Astrocyte (in vitro differentiated cells and primary cell): ENCODE data around the gene KCP. TPM values are rescaled to one million over a fixed set of nuclear protein-coding genes. Genes with fewer than 3 reads are reported as not detected.

Source experiments
- DNase-seq: peaks from one replicate; pipeline ENCODE4 v3.0.0-alpha.2; 2010; ENCODE audit warnings: low read depth
- FAIRE-seq: peaks from 2 replicates; lab custom pipeline; 2011; peaks lifted over from hg19 to GRCh38; lab: Jason Lieb, UNC
- H2AFZ ChIP-seq: 2 replicates; pipeline ENCODE4 v1.6.0; 2012; ENCODE audit warnings: low read depth, low read length, inconsistent platforms
- H3K27ac ChIP-seq: 2 replicates; pipeline ENCODE4 v1.5.1; 2011; ENCODE audit warnings: low read depth, low read length, inconsistent platforms
- H3K27me3 ChIP-seq: 2 replicates; pipeline ENCODE4 v1.6.0; 2011; ENCODE audit warnings: low read length, inconsistent platforms; ENCODE audit not compliant: insufficient read depth
- H3K36me3 ChIP-seq: 2 replicates; pipeline ENCODE4 v1.5.1; 2011; ENCODE audit warnings: low read length, inconsistent platforms; ENCODE audit not compliant: insufficient read depth
- H3K4me1 ChIP-seq: 2 replicates; pipeline ENCODE4 v1.5.1; 2011; ENCODE audit warnings: low read length, inconsistent platforms; ENCODE audit not compliant: insufficient read depth
- H3K4me2 ChIP-seq: 2 replicates; pipeline ENCODE4 v1.6.0; 2012; ENCODE audit warnings: low read length, inconsistent platforms
- H3K4me3 ChIP-seq: 2 replicates; pipeline ENCODE4 v1.5.1; 2011; ENCODE audit warnings: low read depth, mild to moderate bottlenecking, low read length, inconsistent platforms; ENCODE audit not compliant: insufficient read depth
- H3K79me2 ChIP-seq: 2 replicates; pipeline ENCODE4 v1.6.0; 2012; ENCODE audit warnings: mild to moderate bottlenecking, low read length, inconsistent platforms; ENCODE audit not compliant: insufficient read depth
- H3K9ac ChIP-seq: 2 replicates; pipeline ENCODE4 v1.6.0; 2012; ENCODE audit warnings: mild to moderate bottlenecking, low read length, inconsistent platforms
- H3K9me3 ChIP-seq: 2 replicates; pipeline ENCODE4 v1.5.1; 2012; ENCODE audit warnings: low read depth, mild to moderate bottlenecking, low read length, inconsistent platforms; ENCODE audit not compliant: insufficient read depth
- H4K20me1 ChIP-seq: 2 replicates; pipeline ENCODE4 v1.6.0; 2012; ENCODE audit warnings: low read length, inconsistent platforms; ENCODE audit not compliant: insufficient read depth
- H3K27ac Mint-ChIP-seq: one replicate; pipeline ENCODE4 v1.8.0; 2021; ENCODE audit warnings: mild to moderate bottlenecking, mixed read lengths; ENCODE audit not compliant: unreplicated experiment
- H3K27me3 Mint-ChIP-seq: one replicate; pipeline ENCODE4 v1.8.0; 2021; ENCODE audit warnings: low read depth, mixed read lengths; ENCODE audit not compliant: unreplicated experiment
- H3K36me3 Mint-ChIP-seq: one replicate; pipeline ENCODE4 v1.8.0; 2021; ENCODE audit warnings: low read depth, mixed read lengths; ENCODE audit not compliant: unreplicated experiment
- H3K4me1 Mint-ChIP-seq: one replicate; pipeline ENCODE4 v1.8.0; 2021; ENCODE audit warnings: low read depth, mixed read lengths; ENCODE audit not compliant: unreplicated experiment
- H3K4me3 Mint-ChIP-seq: one replicate; pipeline ENCODE4 v1.8.0; 2021; ENCODE audit warnings: mild to moderate bottlenecking, moderate library complexity, mixed read lengths; ENCODE audit not compliant: unreplicated experiment
- H3K9me3 Mint-ChIP-seq: one replicate; pipeline ENCODE4 v1.8.0; 2021; ENCODE audit warnings: mild to moderate bottlenecking, mixed read lengths; ENCODE audit not compliant: unreplicated experiment
- EZH2 ChIP-seq: IDR thresholded peaks from 2 replicates; pipeline ENCODE4 v1.6.1; 2012; ENCODE audit warnings: mild to moderate bottlenecking, low read length, inconsistent platforms; ENCODE audit not compliant: insufficient read depth
- total RNA-seq: library from RNA; stranded (reverse); gene quantifications from 2 replicates; pipeline ENCODE4 v1.2.1, GENCODE V29; 2021
- TF ChIP-seq, protein P1 (sequence below): IDR thresholded peaks from 2 replicates; pipeline ENCODE4 v1.5.1; 2011; ENCODE audit warnings: low read depth, mild to moderate bottlenecking, inconsistent platforms, low read length, moderate library complexity; ENCODE audit not compliant: insufficient read depth

KCP gene
- total RNA-seq, 1 donor from 2014 or later: 0.20 TPM

- Histone ChIP-seq H3K27ac (no peak overlapping the region), H2AFZ (no peak overlapping the region), H3K9ac (no peak overlapping the region), H4K20me1 (no peaks in the 10 kb centered on the region), H3K4me2 (no peak overlapping the region), H3K4me1 (no peaks in the 10 kb centered on the region), H3K36me3 (no peaks in the 10 kb centered on the region), H3K27me3 (peaks cover 7% of the 10 kb centered on the region), H3K79me2 (no peaks in the 10 kb centered on the region), H3K9me3 (no peaks in the 10 kb centered on the region), H3K4me3 (no peak overlapping the region)
- Mint-ChIP-seq H3K36me3 (peaks cover 1% of the 10 kb centered on the region), H3K4me3 (no peak overlapping the region), H3K4me1 (no peaks in the 10 kb centered on the region), H3K27ac (no peak overlapping the region), H3K27me3 (peaks cover 9% of the 10 kb centered on the region), H3K9me3 (peaks cover 11% of the 10 kb centered on the region)
- no peak for FAIRE-seq
- no peak for DNase-seq
- TF ChIP-seq, protein P1, sequence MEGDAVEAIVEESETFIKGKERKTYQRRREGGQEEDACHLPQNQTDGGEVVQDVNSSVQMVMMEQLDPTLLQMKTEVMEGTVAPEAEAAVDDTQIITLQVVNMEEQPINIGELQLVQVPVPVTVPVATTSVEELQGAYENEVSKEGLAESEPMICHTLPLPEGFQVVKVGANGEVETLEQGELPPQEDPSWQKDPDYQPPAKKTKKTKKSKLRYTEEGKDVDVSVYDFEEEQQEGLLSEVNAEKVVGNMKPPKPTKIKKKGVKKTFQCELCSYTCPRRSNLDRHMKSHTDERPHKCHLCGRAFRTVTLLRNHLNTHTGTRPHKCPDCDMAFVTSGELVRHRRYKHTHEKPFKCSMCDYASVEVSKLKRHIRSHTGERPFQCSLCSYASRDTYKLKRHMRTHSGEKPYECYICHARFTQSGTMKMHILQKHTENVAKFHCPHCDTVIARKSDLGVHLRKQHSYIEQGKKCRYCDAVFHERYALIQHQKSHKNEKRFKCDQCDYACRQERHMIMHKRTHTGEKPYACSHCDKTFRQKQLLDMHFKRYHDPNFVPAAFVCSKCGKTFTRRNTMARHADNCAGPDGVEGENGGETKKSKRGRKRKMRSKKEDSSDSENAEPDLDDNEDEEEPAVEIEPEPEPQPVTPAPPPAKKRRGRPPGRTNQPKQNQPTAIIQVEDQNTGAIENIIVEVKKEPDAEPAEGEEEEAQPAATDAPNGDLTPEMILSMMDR: no peak
- no peak for TF ChIP-seq EZH2
Observed at GRCh38 chr7:128895320-128895719, 15.2 kb downstream of the KCP start.

DNA sequence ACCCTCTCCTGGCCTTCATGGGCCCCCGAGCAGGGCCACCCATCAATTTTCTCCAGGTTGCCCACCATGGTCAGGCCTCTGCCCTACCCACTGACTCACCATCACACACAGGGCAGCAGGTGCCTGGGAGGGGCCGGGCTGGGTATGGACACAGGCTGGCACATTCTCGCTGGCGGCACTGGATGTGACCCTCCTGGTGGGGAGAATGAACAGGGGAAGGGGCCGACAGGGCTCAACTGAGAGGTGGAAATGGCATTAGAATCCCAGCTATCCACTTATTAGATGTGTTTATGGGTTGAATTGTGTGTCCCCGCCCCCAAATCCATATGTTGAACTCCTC is 16.4 kb downstream of the KCP start:
- no peak overlapping the region for H3K4me2 ChIP-seq
- H3K79me2 ChIP-seq: no peaks in the 10 kb centered on the region
- no peaks in the 10 kb centered on the region for H3K4me1 Mint-ChIP-seq
- no peak for FAIRE-seq
- H3K27ac Mint-ChIP-seq: no peak overlapping the region
- TF ChIP-seq EZH2: no peak
- TF ChIP-seq, protein P1: no peak
- H3K27me3 ChIP-seq: peaks cover 7% of the 10 kb centered on the region
- H3K36me3 Mint-ChIP-seq: no peaks in the 10 kb centered on the region
- no peaks in the 10 kb centered on the region for H4K20me1 ChIP-seq
- H3K9ac ChIP-seq: no peak overlapping the region
- no peak for DNase-seq
- no peaks in the 10 kb centered on the region for H3K9me3 ChIP-seq
- H3K4me3 ChIP-seq: no peak overlapping the region
- H3K4me3 Mint-ChIP-seq: no peak overlapping the region
- no peaks in the 10 kb centered on the region for H3K4me1 ChIP-seq
- no peak overlapping the region for H2AFZ ChIP-seq
- H3K36me3 ChIP-seq: no peaks in the 10 kb centered on the region
- H3K9me3 Mint-ChIP-seq: peaks cover 6% of the 10 kb centered on the region
- no peak overlapping the region for H3K27ac ChIP-seq
- H3K27me3 Mint-ChIP-seq: peaks cover 15% of the 10 kb centered on the region

DNA sequence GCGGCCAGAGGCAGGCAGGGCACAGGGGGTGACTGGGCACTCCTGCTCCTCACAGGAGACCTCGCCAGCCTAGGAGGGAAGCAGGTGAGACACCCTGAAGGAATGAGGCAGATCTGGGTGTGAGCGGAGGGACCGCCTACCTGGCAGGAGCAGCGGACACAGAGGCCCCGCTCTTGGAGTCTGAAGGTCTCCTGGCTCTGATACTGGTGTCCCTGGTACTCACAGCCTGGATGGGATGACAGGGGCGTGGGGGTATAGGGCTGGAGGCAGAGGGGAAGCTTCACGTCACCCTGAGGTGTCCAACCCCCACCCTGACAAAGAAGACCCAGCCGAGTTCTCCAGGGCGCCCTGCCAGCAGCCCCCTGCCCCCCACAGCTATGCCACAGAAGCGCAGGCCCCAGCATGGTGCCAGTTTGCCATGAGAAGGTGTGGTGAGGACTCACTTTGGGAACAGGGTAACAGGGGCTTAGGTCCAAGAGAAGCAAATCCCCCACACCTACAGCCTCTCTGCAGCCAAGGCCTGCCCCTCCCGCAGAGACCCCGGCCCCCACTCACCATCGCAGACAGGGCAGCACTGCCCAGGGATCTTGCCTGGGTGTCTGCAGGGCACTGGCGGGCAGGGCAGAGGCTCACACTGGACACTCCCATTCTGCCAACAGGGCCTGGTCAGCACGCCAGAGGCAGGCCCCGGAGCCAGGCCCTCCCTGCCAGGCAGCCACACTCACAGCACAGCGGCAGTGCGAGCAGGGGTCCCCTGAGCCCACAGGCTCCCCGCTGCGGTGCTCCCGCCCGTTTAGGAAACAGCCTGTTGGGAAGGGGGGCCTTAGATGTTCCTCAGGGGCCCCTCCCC is 17.0 kb downstream of the KCP start:
- Mint-ChIP-seq H3K27me3 (peaks cover 15% of the 10 kb centered on the region), H3K4me1 (no peaks in the 10 kb centered on the region), H3K36me3 (no peaks in the 10 kb centered on the region), H3K9me3 (peaks cover 6% of the 10 kb centered on the region), H3K27ac (no peak overlapping the region), H3K4me3 (no peak overlapping the region)
- DNase-seq: no peak
- TF ChIP-seq, protein P1: no peak
- no peak for TF ChIP-seq EZH2
- H4K20me1 ChIP-seq: no peaks in the 10 kb centered on the region
- no peaks in the 10 kb centered on the region for H3K36me3 ChIP-seq
- H3K27me3 ChIP-seq: peaks cover 7% of the 10 kb centered on the region
- H2AFZ ChIP-seq: no peak overlapping the region
- H3K4me1 ChIP-seq: no peaks in the 10 kb centered on the region
- no peak overlapping the region for H3K4me2 ChIP-seq
- no peak overlapping the region for H3K4me3 ChIP-seq
- H3K27ac ChIP-seq: no peak overlapping the region
- H3K9ac ChIP-seq: no peak overlapping the region
- H3K9me3 ChIP-seq: no peaks in the 10 kb centered on the region
- no peak for FAIRE-seq
- no peaks in the 10 kb centered on the region for H3K79me2 ChIP-seq
